Sigmoid colon (tissue), 4 donors: ENCODE data around the gene MAP1LC3B2.

Experiments
- EP300 ChIP-seq, 4 donors: sonication (generic); formaldehyde crosslinking; IDR thresholded peaks; one replicate each; pipeline ENCODE4 v1.6.1; 2017; ENCODE audit warnings: antibody characterized with exemption in 4 of 4
- POLR2A ChIP-seq, 2 donors: fragments of 450-650 bp; IDR thresholded peaks; one replicate each; pipeline ENCODE4 v1.6.1; 2016; ENCODE audit warnings: antibody characterized with exemption in 2 of 2, mild to moderate bottlenecking in 2 of 2, moderate library complexity in 2 of 2
- POLR2AphosphoS5 ChIP-seq, 4 donors: sonication (generic); formaldehyde crosslinking; IDR thresholded peaks; one replicate each; pipeline ENCODE4 v1.6.1; 2017; ENCODE audit warnings: antibody characterized with exemption in 4 of 4
- TF ChIP-seq, protein P1 (sequence below), 4 experiments: fragments of 450-650 bp in 3 of 4; fragments of 200-600 bp in 1 of 4; IDR thresholded peaks; one replicate each; pipeline ENCODE4 v1.5.1; 2016 to 2019; ENCODE audit warnings: antibody characterized with exemption in 4 of 4, mild to moderate bottlenecking in 3 of 4, moderate library complexity in 2 of 4

GRCh38 chr12:116532986-116533342 lies 26.2 kb upstream of the MAP1LC3B2 start:
- TF ChIP-seq, protein P1, sequence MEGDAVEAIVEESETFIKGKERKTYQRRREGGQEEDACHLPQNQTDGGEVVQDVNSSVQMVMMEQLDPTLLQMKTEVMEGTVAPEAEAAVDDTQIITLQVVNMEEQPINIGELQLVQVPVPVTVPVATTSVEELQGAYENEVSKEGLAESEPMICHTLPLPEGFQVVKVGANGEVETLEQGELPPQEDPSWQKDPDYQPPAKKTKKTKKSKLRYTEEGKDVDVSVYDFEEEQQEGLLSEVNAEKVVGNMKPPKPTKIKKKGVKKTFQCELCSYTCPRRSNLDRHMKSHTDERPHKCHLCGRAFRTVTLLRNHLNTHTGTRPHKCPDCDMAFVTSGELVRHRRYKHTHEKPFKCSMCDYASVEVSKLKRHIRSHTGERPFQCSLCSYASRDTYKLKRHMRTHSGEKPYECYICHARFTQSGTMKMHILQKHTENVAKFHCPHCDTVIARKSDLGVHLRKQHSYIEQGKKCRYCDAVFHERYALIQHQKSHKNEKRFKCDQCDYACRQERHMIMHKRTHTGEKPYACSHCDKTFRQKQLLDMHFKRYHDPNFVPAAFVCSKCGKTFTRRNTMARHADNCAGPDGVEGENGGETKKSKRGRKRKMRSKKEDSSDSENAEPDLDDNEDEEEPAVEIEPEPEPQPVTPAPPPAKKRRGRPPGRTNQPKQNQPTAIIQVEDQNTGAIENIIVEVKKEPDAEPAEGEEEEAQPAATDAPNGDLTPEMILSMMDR (IDR thresholded peaks at IDR 0.05): no peak
- TF ChIP-seq POLR2A (IDR thresholded peaks at IDR 0.05): no peak
- TF ChIP-seq EP300 (IDR thresholded peaks at IDR 0.05): no peak
- no peak for TF ChIP-seq POLR2AphosphoS5 (IDR thresholded peaks at IDR 0.05)
